GM19463 (cell line): ENCODE measurements around the gene TRIM41.
"Not testable (repeated sequence)": the region's sequence is repeated elsewhere in the genome, so short reads cannot be mapped to it uniquely, and the experiment has no call there.

Experiments
- ATAC-seq: cut with Tn5 transposase; IDR thresholded peaks from one replicate; pipeline ENCODE4 v1.9.1; 2021; ENCODE audit warnings: mild to moderate bottlenecking, moderate library complexity; ENCODE audit not compliant: unreplicated experiment

Gene TRIM41

GRCh38 chr5:181210148-181210547 lies 12.9 kb upstream of the TRIM41 start:
- ATAC-seq = not testable (repeated sequence)

DNA sequence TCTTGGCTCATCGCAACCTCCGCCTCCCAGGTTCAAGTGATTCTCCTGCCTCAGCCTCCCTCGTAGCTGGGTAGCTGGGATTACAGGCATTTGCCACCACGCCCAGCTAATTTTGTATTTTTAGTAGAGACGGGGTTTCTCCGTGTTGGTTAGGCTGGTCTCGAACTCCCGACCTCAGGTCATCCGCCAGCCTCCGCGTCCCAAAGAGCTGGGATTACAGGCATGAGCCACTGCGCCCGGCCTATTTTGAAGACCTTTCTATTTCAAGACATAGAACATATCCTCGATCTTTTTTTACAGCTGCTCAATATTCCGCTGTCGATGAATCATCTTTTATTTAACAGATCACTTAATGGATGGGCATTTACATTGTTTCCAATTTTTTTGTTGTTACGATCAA lies 12.4 kb upstream of the TRIM41 start:
- ATAC-seq = not testable (repeated sequence)

- ATAC-seq = no peak
Observed at GRCh38 chr5:181211208-181211607, 11.9 kb upstream of the TRIM41 start.

DNA sequence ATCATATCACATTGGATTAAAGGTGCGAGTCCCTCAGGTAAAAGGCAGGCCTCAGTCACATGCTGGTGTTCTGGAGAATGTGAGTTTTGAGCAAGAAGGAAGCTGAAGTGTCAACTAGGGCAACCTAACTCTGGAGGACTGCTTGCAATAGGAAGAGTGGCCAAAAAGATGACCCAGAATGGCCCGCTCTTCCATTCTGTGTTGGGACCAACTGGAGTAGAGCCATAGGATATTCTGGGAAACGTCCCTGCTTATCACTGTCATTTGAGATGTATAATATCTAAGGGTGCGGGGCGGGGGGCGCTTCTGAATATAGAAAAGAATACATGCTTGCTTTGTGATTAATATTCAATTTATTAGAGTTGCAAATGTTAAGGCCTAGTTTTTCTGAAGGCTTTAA lies 11.0 kb upstream of the TRIM41 start:
- no peak for ATAC-seq

- ATAC-seq = no peak
Observed at GRCh38 chr5:181212934-181213333, 10.1 kb upstream of the TRIM41 start.

DNA sequence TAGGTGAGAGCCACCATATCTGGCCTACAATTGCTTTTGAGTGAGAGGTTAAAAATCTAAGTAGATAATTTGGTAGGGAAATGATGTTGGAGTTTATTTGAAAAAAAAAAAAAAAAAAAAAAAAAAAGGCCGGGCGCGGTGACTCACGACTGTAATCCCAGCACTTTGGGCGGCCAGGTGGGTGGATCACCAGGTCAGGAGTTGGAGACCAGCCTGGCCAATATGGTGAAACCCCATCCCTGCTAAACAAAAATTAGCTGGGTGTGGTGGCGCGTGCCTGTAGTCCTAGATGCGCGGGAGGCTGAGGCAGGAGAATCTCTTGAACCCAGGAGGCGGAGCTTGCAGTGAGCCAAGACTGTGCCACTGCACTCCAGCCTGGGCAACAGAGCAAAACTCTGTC lies 8.8 kb upstream of the TRIM41 start:
- ATAC-seq = not testable (repeated sequence)

DNA sequence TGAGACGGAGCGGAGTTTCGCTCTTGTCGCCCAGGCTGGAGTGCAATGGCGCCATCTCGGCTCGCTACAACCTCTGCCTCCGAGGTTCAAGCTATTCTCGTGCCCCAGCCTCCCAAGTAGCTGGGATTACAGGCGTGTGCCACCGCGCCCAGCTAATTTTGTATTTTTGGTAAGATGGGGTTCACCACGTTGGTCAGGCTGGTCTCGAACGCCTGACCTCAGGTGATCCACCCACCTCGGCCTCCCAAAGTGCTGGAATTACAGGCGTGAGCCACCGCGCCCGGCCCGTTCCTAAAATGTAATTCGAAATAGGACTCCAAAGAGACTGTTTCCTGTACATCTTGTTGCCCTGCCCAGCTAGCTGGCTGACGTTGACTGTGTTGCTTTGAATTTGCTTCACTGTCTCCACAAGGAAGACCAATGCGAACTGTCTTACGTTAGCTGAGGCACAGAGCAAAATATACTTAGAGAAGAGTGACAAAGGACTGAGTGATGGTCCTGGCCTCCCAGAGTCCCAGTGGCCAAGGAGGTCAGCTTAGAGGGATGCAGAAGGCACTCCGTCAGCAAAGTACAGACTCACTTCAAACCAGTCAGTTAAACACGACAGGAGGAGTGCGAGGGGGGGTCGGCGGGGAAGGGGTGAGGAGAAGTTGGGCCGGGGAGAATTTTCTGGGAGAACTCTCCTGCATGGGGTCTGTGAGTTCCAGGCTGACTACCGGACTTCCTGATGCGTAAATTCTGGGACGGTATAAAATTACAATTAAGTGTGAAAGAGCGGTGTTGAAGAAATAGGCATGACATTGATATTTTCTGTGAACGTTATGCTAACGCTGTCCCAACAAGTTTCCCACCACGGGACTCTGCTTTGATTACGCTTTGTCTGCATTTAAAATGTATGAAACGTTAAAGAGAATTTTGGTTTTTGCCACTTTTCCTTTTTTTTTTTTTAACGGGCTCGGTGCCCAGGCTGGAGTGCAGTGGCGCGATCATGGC lies 6.8 kb upstream of the TRIM41 start:
- ATAC-seq = no peak

DNA sequence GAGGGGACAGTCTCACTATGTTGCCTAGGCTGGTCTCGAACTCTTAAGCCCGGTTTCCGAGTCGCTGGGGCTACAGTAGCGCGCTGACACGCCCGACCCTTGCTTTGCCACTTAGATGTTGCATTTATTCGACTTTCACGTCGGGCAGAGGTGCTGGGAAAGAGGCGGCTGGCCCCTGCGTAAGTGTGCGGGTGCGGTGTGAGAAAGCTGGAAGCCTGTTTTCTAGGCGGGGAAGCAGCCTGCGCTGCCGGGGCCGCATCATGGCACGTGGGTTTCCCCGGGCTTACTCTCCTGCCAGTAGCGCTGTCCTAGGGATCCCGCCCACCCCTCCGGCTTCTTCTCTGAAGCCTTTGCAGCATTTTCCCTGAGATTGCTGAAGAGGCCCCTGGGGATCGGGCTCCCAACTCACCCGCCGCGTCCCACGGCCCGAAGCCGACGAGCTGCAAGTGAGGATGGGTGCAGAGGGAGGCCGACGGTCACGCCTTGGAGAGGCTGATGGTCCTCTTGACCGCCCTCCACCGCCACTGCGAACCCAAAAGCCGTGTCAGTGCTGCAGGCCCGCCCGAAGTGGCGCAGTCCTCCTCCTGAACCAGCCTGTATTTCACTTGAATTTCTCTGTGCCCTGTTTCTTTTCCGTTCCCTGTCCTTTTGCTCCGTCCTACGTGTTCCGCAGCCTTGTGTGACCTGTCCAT lies 5.8 kb upstream of the TRIM41 start:
- ATAC-seq = no peak

DNA sequence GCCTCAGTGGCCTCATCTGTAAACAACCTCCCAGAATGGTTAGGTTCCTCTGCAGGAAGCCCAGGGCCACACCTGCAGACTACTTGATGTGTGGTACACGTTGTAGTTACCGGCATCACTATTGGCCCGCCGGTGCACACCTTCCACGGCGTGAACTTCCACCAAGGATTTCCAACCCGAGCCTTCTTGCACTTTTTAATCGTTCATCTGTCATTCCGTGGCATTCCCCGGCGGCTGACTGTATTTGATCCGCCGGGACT lies 5.3 kb upstream of the TRIM41 start:
- ATAC-seq = no peak

DNA sequence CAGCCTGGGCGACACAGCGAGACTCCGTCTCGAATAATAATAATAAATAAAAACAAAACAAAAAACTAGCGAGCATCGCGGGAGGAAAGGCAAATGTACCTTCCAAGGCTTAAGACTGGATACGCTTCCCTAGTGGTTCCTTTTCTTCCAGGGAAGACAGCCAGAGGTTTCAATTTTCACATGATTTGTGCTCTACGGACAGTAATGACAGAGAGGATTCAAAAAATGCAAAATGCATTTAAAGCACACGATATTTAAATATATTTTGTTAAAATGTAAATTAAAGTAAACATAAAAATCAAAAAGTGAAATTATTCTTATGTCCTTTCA lies 4.3 kb upstream of the TRIM41 start:
- no peak for ATAC-seq

DNA sequence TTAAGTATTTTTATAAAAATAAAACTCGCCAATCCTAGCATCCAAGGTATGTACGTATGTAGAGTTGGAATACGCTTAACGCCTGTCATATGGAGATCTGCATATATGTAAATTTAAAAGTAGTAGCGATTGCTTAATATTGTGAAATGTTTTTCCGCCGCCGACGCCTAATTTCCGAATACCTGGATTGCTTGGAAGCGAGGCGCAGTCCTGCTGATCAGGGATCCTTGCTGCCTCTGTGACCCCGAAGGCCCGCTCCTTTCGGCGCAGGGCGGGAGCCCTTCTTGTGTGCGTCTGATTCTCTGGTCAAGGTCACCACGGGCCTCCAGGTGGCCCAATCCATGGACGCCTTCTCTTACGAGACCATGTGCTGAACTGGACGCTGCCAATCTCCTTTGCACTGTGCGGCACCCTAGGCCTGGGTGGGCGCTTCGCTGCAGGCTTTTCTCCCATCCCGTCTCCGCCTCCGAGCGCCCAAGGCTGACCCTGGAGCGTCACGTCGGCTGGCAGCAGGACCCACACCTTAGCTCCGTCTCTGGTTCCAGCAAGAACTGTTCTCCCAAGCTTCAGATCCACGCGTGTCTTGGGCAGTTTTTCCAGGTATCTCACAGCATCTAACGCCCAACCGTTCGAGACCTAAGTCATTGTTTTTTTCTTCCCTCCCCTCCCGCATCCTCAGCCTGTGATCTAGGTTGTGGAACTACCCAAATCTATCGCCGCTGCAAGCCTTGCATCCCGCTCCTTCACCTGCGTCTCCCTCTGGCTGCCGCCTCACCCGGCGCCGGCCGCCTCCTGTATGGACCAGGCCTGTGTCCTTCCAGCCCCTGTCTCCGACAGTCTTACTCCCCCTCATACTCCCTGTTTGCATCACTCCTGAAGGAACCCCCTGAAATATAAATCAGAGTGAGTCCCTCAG lies 3.6 kb upstream of the TRIM41 start:
- no peak for ATAC-seq

- ATAC-seq = no peak
Observed at GRCh38 chr5:181220178-181220515, 2.9 kb upstream of the TRIM41 start.

DNA sequence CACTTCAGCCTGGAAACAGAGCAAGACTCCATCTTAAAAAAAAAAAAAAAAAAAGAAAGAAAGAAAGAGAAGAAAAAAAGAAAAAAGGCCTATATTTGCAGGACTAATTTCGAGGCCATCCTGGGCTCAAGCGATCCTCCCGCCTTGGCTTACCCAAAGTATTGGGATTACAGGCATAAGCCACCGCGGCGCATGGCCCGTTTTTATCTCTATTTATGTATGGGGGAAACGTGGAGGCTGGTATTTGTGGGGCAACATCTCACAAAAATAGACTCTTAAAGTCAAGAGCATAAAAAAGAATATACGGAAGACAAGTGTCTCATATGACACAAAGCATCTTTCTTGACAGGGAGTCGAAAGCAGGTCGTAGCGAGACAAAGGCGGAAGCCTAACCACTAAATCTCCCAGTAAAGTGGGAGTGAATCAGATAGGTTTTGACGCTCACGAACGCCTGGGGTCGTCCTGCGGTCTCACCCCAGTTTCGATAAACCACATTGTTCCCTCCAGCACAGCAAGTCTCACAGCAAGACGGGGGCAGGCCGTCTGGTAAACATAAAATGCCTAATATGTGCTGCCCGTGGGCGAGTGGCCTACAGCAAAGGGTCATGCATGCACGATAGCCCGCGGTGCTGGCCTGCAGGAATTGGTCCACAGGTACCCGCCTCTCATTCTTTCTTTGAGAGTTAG lies 1.8 kb upstream of the TRIM41 start:
- ATAC-seq = no peak

DNA sequence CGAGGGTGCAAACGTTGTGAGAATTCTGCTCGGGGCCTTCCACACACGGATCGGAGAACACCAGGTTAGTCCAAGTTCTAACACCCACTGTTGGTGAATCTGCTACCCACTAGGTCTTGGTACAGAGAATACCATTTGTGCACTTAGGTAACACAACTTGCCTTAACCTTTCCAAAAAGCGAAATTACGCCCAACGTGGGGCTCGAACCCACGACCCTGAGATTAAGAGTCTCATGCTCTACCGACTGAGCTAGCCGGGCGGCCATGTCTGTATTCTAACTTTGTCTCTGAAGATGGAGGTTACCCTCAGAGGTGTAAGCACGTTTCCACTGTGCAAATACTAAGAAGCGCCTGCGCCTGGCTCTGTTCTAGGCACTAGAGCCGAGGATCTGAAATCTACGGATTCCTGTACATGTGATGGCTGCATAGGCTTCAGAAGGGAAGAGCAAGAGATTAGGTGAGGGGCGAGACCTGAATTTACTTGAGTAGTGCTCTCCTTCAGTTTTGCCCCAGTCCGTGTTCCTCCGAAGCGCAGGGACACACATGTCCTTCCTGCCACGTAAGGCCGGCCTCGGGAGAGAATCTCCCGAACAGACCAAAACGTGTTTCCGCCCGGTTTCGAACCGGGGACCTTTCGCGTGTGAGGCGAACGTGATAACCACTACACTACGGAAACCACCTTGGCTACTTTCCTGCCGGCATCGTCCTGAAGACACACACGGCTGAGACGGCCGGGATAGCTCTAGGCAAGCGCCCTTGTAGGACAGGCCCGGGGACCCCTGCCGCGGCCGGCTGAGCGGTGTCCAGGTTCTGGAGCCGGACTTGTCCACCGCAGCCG lies 1.1 kb upstream of the TRIM41 start:
- peak; percentile 24 for ATAC-seq

GRCh38 chr5:181222630-181223057 lies 437 bp upstream of the TRIM41 start:
- no peak for ATAC-seq

DNA sequence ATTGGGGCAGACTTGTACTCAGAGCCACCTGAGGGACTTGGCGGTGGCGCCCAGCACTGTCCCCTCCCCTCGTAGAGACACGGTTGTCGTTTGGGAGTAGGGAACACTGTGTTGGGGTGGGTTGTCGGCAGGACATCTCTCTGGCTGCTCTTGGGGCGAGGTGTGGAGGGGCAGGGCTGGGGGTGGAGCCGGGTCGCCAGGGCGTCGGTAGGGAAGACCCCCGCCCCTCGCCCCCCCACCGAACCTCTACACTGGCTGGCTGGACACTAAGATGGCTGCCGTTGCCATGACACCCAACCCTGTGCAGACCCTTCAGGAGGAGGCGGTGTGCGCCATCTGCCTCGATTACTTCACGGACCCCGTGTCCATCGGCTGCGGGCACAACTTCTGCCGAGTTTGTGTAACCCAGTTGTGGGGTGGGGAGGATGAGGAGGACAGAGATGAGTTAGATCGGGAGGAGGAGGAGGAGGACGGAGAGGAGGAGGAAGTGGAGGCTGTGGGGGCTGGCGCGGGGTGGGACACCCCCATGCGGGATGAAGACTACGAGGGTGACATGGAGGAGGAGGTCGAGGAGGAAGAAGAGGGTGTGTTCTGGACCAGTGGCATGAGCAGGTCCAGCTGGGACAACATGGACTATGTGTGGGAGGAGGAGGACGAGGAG lies 778 bp downstream of the TRIM41 start:
- peak; percentile 1 for ATAC-seq

DNA sequence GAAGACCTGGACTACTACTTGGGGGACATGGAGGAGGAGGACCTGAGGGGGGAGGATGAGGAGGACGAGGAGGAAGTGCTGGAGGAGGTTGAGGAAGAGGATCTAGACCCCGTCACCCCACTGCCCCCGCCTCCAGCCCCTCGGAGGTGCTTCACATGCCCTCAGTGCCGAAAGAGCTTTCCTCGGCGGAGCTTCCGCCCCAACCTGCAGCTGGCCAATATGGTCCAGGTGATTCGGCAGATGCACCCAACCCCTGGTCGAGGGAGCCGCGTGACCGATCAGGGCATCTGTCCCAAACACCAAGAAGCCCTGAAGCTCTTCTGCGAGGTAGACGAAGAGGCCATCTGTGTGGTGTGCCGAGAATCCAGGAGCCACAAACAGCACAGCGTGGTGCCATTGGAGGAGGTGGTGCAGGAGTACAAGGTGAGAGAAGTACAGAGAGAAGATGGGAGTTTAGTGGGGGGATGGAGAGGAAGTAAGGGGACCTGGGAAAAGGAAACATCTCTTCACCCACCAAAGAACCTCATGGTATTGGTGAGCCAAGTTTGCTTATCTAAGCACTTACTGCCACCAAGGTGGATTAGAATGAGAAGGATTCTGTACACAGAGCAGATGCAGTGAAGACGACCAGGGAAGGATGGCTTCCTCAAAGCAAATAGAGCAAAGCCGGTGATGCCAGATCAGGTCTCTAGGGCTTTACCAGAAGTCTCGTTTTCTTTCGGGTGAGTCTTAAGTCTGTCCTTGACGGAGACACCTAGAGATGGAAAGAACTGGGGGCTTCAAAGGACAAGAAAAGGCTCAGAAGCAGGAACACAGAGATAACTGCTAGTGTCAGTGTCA lies 1.5 kb downstream of the TRIM41 start:
- ATAC-seq = no peak

DNA sequence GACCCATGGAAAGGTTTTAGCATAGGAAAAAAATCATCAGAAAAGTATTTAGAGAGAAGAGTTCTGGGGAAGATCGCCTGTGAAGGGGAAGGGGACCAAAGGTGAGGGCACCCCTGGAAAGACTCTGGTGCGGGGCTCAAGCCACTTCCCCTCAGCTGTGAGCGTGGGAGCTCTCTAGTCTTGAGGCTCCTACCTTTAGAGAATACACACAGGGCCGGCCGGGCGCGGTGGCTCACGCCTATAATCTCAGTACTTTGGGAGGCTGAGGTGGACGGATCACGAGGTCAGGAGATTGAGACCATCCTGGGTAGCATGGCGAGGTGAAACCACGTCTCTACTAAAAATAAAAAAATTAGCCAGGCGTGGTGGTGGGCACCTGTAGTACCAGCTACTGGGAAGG lies 6.9 kb downstream of the TRIM41 start:
- ATAC-seq = no peak

DNA sequence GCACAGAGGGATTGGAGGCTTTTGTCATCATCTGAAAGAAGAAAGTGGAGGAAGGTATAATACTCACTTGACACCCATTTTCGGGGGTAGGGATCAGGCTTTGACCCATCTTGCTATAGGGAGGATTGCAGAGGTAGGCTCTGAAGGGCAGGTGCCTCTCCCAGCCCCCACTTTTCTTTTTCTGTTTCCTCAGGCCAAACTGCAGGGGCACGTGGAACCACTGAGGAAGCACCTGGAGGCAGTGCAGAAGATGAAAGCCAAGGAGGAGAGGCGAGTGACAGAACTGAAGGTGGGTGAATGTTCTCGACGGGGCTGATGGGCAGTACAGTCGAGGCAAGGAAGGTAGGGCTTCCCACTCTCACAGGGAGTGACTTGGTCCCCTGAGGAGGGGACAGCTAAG lies 7.5 kb downstream of the TRIM41 start:
- no peak for ATAC-seq
